ENCODE measurements around the gene FAM151A.

The FAM151A gene

GRCh38 chr1:54652168-54652567 is 28.8 kb upstream of the FAM151A start:
- Histone ChIP-seq H3K4me1 (ENCODE audit: control insufficient read depth in 2 of 2, insufficient read depth in 2 of 2, low read length in 2 of 2) (peaks cover 30 to 32% of the 10 kb centered on the region in 2 donors), H3K36me3 (ENCODE audit: control insufficient read depth in 2 of 2, insufficient read depth in 2 of 2, low read length in 2 of 2) (no peaks in the 10 kb centered on the region), H3K27me3 (ENCODE audit: control insufficient read depth in 2 of 2, insufficient read depth in 2 of 2, low read length in 2 of 2) (no peaks in the 10 kb centered on the region), H3K9me3 (ENCODE audit: control insufficient read depth in 2 of 2, low read length in 2 of 2) (no peaks in the 10 kb centered on the region), H3K4me3 (ENCODE audit: low read length in 2 of 2) (no peak overlapping the region), H3K27ac (ENCODE audit: low read depth in 2 of 2, low read length in 2 of 2) (no peak overlapping the region), H3K9ac (ENCODE audit: low read depth in 1 of 2, low read length in 2 of 2) (no peak overlapping the region)

GRCh38 chr1:54651608-54652007 is 28.3 kb upstream of the FAM151A start:
- no peaks in the 10 kb centered on the region for H3K27me3 ChIP-seq (ENCODE audit: control insufficient read depth in 2 of 2, insufficient read depth in 2 of 2, low read length in 2 of 2)
- H3K4me1 ChIP-seq (ENCODE audit: control insufficient read depth in 2 of 2, insufficient read depth in 2 of 2, low read length in 2 of 2) = peaks cover 30 to 32% of the 10 kb centered on the region in 2 donors
- H3K9me3 ChIP-seq (ENCODE audit: control insufficient read depth in 2 of 2, low read length in 2 of 2) = no peaks in the 10 kb centered on the region
- no peak overlapping the region for H3K9ac ChIP-seq (ENCODE audit: low read depth in 1 of 2, low read length in 2 of 2)
- H3K4me3 ChIP-seq (ENCODE audit: low read length in 2 of 2) = no peak overlapping the region
- H3K36me3 ChIP-seq (ENCODE audit: control insufficient read depth in 2 of 2, insufficient read depth in 2 of 2, low read length in 2 of 2) = no peaks in the 10 kb centered on the region
- H3K27ac ChIP-seq (ENCODE audit: low read depth in 2 of 2, low read length in 2 of 2) = no peak overlapping the region

GRCh38 chr1:54650417-54650816 is 27.1 kb upstream of the FAM151A start:
- Histone ChIP-seq H3K9me3 (ENCODE audit: control insufficient read depth in 2 of 2, low read length in 2 of 2) (no peaks in the 10 kb centered on the region), H3K27me3 (ENCODE audit: control insufficient read depth in 2 of 2, insufficient read depth in 2 of 2, low read length in 2 of 2) (no peaks in the 10 kb centered on the region), H3K9ac (ENCODE audit: low read depth in 1 of 2, low read length in 2 of 2) (no peak overlapping the region), H3K27ac (ENCODE audit: low read depth in 2 of 2, low read length in 2 of 2) (peak overlapping the region; percentile 80 to 85), H3K4me1 (ENCODE audit: control insufficient read depth in 2 of 2, insufficient read depth in 2 of 2, low read length in 2 of 2) (peaks cover 30 to 37% of the 10 kb centered on the region in 2 donors), H3K4me3 (ENCODE audit: low read length in 2 of 2) (no peak overlapping the region), H3K36me3 (ENCODE audit: control insufficient read depth in 2 of 2, insufficient read depth in 2 of 2, low read length in 2 of 2) (no peaks in the 10 kb centered on the region)

- Histone ChIP-seq H3K4me1 (ENCODE audit: control insufficient read depth in 2 of 2, insufficient read depth in 2 of 2, low read length in 2 of 2) (peaks cover 30 to 37% of the 10 kb centered on the region in 2 donors), H3K27me3 (ENCODE audit: control insufficient read depth in 2 of 2, insufficient read depth in 2 of 2, low read length in 2 of 2) (no peaks in the 10 kb centered on the region), H3K4me3 (ENCODE audit: low read length in 2 of 2) (peak overlapping the region in 1 of 2 donors; percentile 46), H3K9ac (ENCODE audit: low read depth in 1 of 2, low read length in 2 of 2) (no peak overlapping the region), H3K27ac (ENCODE audit: low read depth in 2 of 2, low read length in 2 of 2) (peak overlapping the region; percentile 80 to 85), H3K36me3 (ENCODE audit: control insufficient read depth in 2 of 2, insufficient read depth in 2 of 2, low read length in 2 of 2) (no peaks in the 10 kb centered on the region), H3K9me3 (ENCODE audit: control insufficient read depth in 2 of 2, low read length in 2 of 2) (no peaks in the 10 kb centered on the region)
Measured at GRCh38 chr1:54649921-54650320, 26.6 kb upstream of the FAM151A start.

GRCh38 chr1:54649130-54649898 is 26.0 kb upstream of the FAM151A start:
- Histone ChIP-seq H3K27me3 (ENCODE audit: control insufficient read depth in 2 of 2, insufficient read depth in 2 of 2, low read length in 2 of 2) (no peaks in the 10 kb centered on the region), H3K9me3 (ENCODE audit: control insufficient read depth in 2 of 2, low read length in 2 of 2) (no peaks in the 10 kb centered on the region), H3K4me3 (ENCODE audit: low read length in 2 of 2) (peak overlapping the region; percentile 19 to 46), H3K4me1 (ENCODE audit: control insufficient read depth in 2 of 2, insufficient read depth in 2 of 2, low read length in 2 of 2) (peaks cover 30 to 37% of the 10 kb centered on the region in 2 donors), H3K27ac (ENCODE audit: low read depth in 2 of 2, low read length in 2 of 2) (peak overlapping the region; percentile 80 to 85), H3K9ac (ENCODE audit: low read depth in 1 of 2, low read length in 2 of 2) (peak overlapping the region in 1 of 2 donors; percentile 20), H3K36me3 (ENCODE audit: control insufficient read depth in 2 of 2, insufficient read depth in 2 of 2, low read length in 2 of 2) (no peaks in the 10 kb centered on the region)

- Histone ChIP-seq H3K4me1 (ENCODE audit: control insufficient read depth in 2 of 2, insufficient read depth in 2 of 2, low read length in 2 of 2) (peaks cover 26 to 39% of the 10 kb centered on the region in 2 donors), H3K9me3 (ENCODE audit: control insufficient read depth in 2 of 2, low read length in 2 of 2) (peaks cover 5 to 7% of the 10 kb centered on the region in 2 donors), H3K36me3 (ENCODE audit: control insufficient read depth in 2 of 2, insufficient read depth in 2 of 2, low read length in 2 of 2) (no peaks in the 10 kb centered on the region), H3K9ac (ENCODE audit: low read depth in 1 of 2, low read length in 2 of 2) (no peak overlapping the region), H3K27ac (ENCODE audit: low read depth in 2 of 2, low read length in 2 of 2) (no peak overlapping the region), H3K27me3 (ENCODE audit: control insufficient read depth in 2 of 2, insufficient read depth in 2 of 2, low read length in 2 of 2) (no peaks in the 10 kb centered on the region), H3K4me3 (ENCODE audit: low read length in 2 of 2) (no peak overlapping the region)
Measured at GRCh38 chr1:54645806-54646676, 22.7 kb upstream of the FAM151A start.

- Histone ChIP-seq H3K9me3 (ENCODE audit: control insufficient read depth in 2 of 2, low read length in 2 of 2) (peaks cover 5 to 7% of the 10 kb centered on the region in 2 donors), H3K27ac (ENCODE audit: low read depth in 2 of 2, low read length in 2 of 2) (no peak overlapping the region), H3K27me3 (ENCODE audit: control insufficient read depth in 2 of 2, insufficient read depth in 2 of 2, low read length in 2 of 2) (no peaks in the 10 kb centered on the region), H3K36me3 (ENCODE audit: control insufficient read depth in 2 of 2, insufficient read depth in 2 of 2, low read length in 2 of 2) (no peaks in the 10 kb centered on the region), H3K4me1 (ENCODE audit: control insufficient read depth in 2 of 2, insufficient read depth in 2 of 2, low read length in 2 of 2) (peaks cover 20 to 38% of the 10 kb centered on the region in 2 donors), H3K9ac (ENCODE audit: low read depth in 1 of 2, low read length in 2 of 2) (no peak overlapping the region), H3K4me3 (ENCODE audit: low read length in 2 of 2) (no peak overlapping the region)
Measured at GRCh38 chr1:54643736-54644135, 20.4 kb upstream of the FAM151A start.

GRCh38 chr1:54640863-54641836 is 17.8 kb upstream of the FAM151A start, which contains the start of gene MROH7:
Gene MROH7 (plus strand): TSS chr1:54641786. CDS start chr1:54652927, 11,141 bp downstream.
- Histone ChIP-seq H3K4me1 (ENCODE audit: control insufficient read depth in 2 of 2, insufficient read depth in 2 of 2, low read length in 2 of 2) (peaks cover 18 to 34% of the 10 kb centered on the region in 2 donors), H3K27ac (ENCODE audit: low read depth in 2 of 2, low read length in 2 of 2) (peak within 1 kb of the TSS; percentile 89 to 91), H3K27me3 (ENCODE audit: control insufficient read depth in 2 of 2, insufficient read depth in 2 of 2, low read length in 2 of 2) (no peaks in the 10 kb centered on the region), H3K9ac (ENCODE audit: low read depth in 1 of 2, low read length in 2 of 2) (peak within 1 kb of the TSS in 1 of 2 donors; percentile 60), H3K4me3 (ENCODE audit: low read length in 2 of 2) (peak within 1 kb of the TSS; percentile 5 to 26), H3K9me3 (ENCODE audit: control insufficient read depth in 2 of 2, low read length in 2 of 2) (peaks cover 5 to 7% of the 10 kb centered on the region in 2 donors), H3K36me3 (ENCODE audit: control insufficient read depth in 2 of 2, insufficient read depth in 2 of 2, low read length in 2 of 2) (no peaks in the 10 kb centered on the region)

GRCh38 chr1:54640361-54640760 is 17.0 kb upstream of the FAM151A start:
- Histone ChIP-seq H3K4me3 (ENCODE audit: low read length in 2 of 2) (peak overlapping the region in 1 of 2 donors; percentile 5), H3K27ac (ENCODE audit: low read depth in 2 of 2, low read length in 2 of 2) (peak overlapping the region; percentile 89 to 91), H3K36me3 (ENCODE audit: control insufficient read depth in 2 of 2, insufficient read depth in 2 of 2, low read length in 2 of 2) (no peaks in the 10 kb centered on the region), H3K27me3 (ENCODE audit: control insufficient read depth in 2 of 2, insufficient read depth in 2 of 2, low read length in 2 of 2) (no peaks in the 10 kb centered on the region), H3K9me3 (ENCODE audit: control insufficient read depth in 2 of 2, low read length in 2 of 2) (peaks cover 5 to 7% of the 10 kb centered on the region in 2 donors), H3K4me1 (ENCODE audit: control insufficient read depth in 2 of 2, insufficient read depth in 2 of 2, low read length in 2 of 2) (peaks cover 18 to 30% of the 10 kb centered on the region in 2 donors), H3K9ac (ENCODE audit: low read depth in 1 of 2, low read length in 2 of 2) (peak overlapping the region in 1 of 2 donors; percentile 60)

Measured in mucosa of rectum (tissue), 2 donors.